H1 (cell line): ENCODE measurements around the gene TMEM266. TPM values are rescaled to one million over a fixed set of nuclear protein-coding genes. Genes with fewer than 3 reads are reported as not detected.

Source experiments
- CTCF ChIA-PET: fragments of 300-600 bp; sonication (Branson Sonifier 250); formaldehyde crosslinking; loops from one replicate; lab custom pipeline; 2021; ENCODE audit not compliant: partially characterized antibody; lab: Charles Lee
- POLR2A ChIA-PET: fragments of 300-600 bp; sonication (Branson Sonifier 250); formaldehyde crosslinking; loops from one replicate; lab custom pipeline; 2021; ENCODE audit warnings: inconsistent platforms; ENCODE audit not compliant: partially characterized antibody; lab: Charles Lee
- DNase-seq, 2 experiments: peaks; one replicate each; pipeline versions ENCODE4 v3.0.0 to v3.0.0-alpha.2; 2010 to 2022; ENCODE audit warnings: low spot score in 2 of 2, low read depth in 1 of 2, mixed read lengths in 1 of 2
- FAIRE-seq: peaks from 2 replicates; lab custom pipeline; 2011; peaks lifted over from hg19 to GRCh38; lab: Jason Lieb, UNC
- H2AFZ ChIP-seq: 2 replicates; pipeline ENCODE4 v1.8.1; 2012; ENCODE audit warnings: low read length, inconsistent platforms
- H2AK5ac ChIP-seq: 2 replicates; pipeline ENCODE4 v1.6.1; 2013; ENCODE audit warnings: low read depth, low read length
- H2BK120ac ChIP-seq: replicated peaks from 2 replicates; pipeline ENCODE3; 2013; ENCODE audit warnings: low read depth, low read length, inconsistent platforms
- H2BK12ac ChIP-seq: 2 replicates; pipeline ENCODE4 v1.6.1; 2013; ENCODE audit warnings: low read depth, low read length
- H2BK15ac ChIP-seq: 2 replicates; pipeline ENCODE4 v1.6.1; 2013; ENCODE audit warnings: low read length
- H2BK20ac ChIP-seq: 2 replicates; pipeline ENCODE4 v1.6.1; 2013; ENCODE audit warnings: low read length
- H2BK5ac ChIP-seq: 2 replicates; pipeline ENCODE4 v1.6.1; 2013; ENCODE audit warnings: low read depth, low read length
- H3K14ac ChIP-seq: 2 replicates; pipeline ENCODE4 v1.6.1; 2013; ENCODE audit warnings: inconsistent platforms; ENCODE audit not compliant: insufficient read length
- H3K18ac ChIP-seq: 2 replicates; pipeline ENCODE4 v1.6.1; 2013; ENCODE audit warnings: low read length; ENCODE audit errors: extremely low read depth
- H3K23ac ChIP-seq: 2 replicates; pipeline ENCODE4 v1.6.1; 2013; ENCODE audit warnings: inconsistent platforms; ENCODE audit not compliant: insufficient read length
- H3K23me2 ChIP-seq: 2 replicates; pipeline ENCODE4 v1.6.1; 2013; ENCODE audit warnings: low read depth, low read length
- H3K27ac ChIP-seq: 2 replicates; pipeline ENCODE4 v1.6.1; 2011; ENCODE audit warnings: low read depth, low read length, inconsistent platforms
- H3K27me3 ChIP-seq, 4 experiments: replicated peaks in 1 of 4; 1 replicate in 1 of 4; 2 replicates in 3 of 4; pipeline versions ENCODE4 v1.6.1 to v1.8.1; 2011 to 2013; ENCODE audit warnings: low read length in 3 of 4, mild to moderate bottlenecking in 3 of 4, inconsistent platforms in 2 of 4, mixed read lengths in 2 of 4, moderate library complexity in 1 of 4; ENCODE audit not compliant: control insufficient read depth in 3 of 4, insufficient read depth in 3 of 4; ENCODE audit errors: extremely low read depth in 1 of 4
- H3K36me3 ChIP-seq, 4 experiments: 2 replicates each; pipeline versions ENCODE4 v1.6.1 to v1.8.1; 2011 to 2013; ENCODE audit warnings: mild to moderate bottlenecking in 4 of 4, low read length in 3 of 4, moderate library complexity in 2 of 4, control low read depth in 1 of 4, inconsistent platforms in 1 of 4; ENCODE audit not compliant: insufficient read depth in 4 of 4, control insufficient read depth in 2 of 4
- H3K4ac ChIP-seq: replicated peaks from 2 replicates; pipeline ENCODE3; 2013; ENCODE audit warnings: low read length, low read depth, mixed read lengths, inconsistent platforms; ENCODE audit not compliant: insufficient read length
- H3K4me1 ChIP-seq, 4 experiments: replicated peaks in 1 of 4; 1 replicate in 1 of 4; 2 replicates in 3 of 4; pipeline versions ENCODE4 v1.6.1 to v1.8.1; 2011 to 2013; ENCODE audit warnings: low read length in 3 of 4, inconsistent platforms in 2 of 4, mixed read lengths in 1 of 4; ENCODE audit not compliant: insufficient read depth in 4 of 4, control insufficient read depth in 3 of 4
- H3K4me2 ChIP-seq, 2 experiments: 2 replicates each; pipeline versions ENCODE4 v1.6.1 to v1.8.1; 2011 to 2013; ENCODE audit warnings: low read depth in 2 of 2, low read length in 2 of 2, control low read depth in 1 of 2, inconsistent platforms in 1 of 2, mild to moderate bottlenecking in 1 of 2; ENCODE audit not compliant: insufficient read depth in 1 of 2
- H3K4me3 ChIP-seq, 4 experiments: fragments of 200-600, 300-600 bp in 1 of 4; sonication (generic), shearing (Covaris generic), sonication (Bioruptor Twin) in 1 of 4; 2 replicates each; pipeline versions ENCODE4 v1.5.1 to v1.8.1; 2011 to 2016; ENCODE audit warnings: low read length in 4 of 4, low read depth in 3 of 4, control low read depth in 2 of 4, inconsistent platforms in 2 of 4, mild to moderate bottlenecking in 2 of 4, mixed read lengths in 1 of 4, moderate library complexity in 1 of 4; ENCODE audit not compliant: insufficient read depth in 2 of 4; ENCODE audit errors: extremely low read depth in 1 of 4
- H3K56ac ChIP-seq: replicated peaks from 2 replicates; pipeline ENCODE3; 2013; ENCODE audit warnings: low read depth, mild to moderate bottlenecking, mixed read lengths, low read length, inconsistent platforms; ENCODE audit not compliant: insufficient read length
- H3K79me1 ChIP-seq: 2 replicates; pipeline ENCODE4 v1.6.1; 2013; ENCODE audit warnings: low read depth, low read length, control low read depth
- H3K79me2 ChIP-seq, 2 experiments: 2 replicates each; pipeline versions ENCODE4 v1.6.1 to v1.8.1; 2012 to 2013; ENCODE audit warnings: low read length in 2 of 2, mild to moderate bottlenecking in 2 of 2, inconsistent platforms in 1 of 2; ENCODE audit not compliant: insufficient read depth in 2 of 2, control insufficient read depth in 1 of 2
- H3K9ac ChIP-seq, 4 experiments: replicated peaks in 1 of 4; 1 replicate in 1 of 4; 2 replicates in 3 of 4; pipeline versions ENCODE4 v1.6.1 to v1.8.1; 2011 to 2013; ENCODE audit warnings: low read depth in 3 of 4, low read length in 3 of 4, control low read depth in 2 of 4, mild to moderate bottlenecking in 2 of 4, moderate library complexity in 2 of 4, inconsistent platforms in 1 of 4; ENCODE audit errors: extremely low read depth in 1 of 4
- H3K9me3 ChIP-seq, 2 experiments: 2 replicates each; pipeline versions ENCODE4 v1.6.1 to v1.8.1; 2012 to 2013; ENCODE audit warnings: mild to moderate bottlenecking in 2 of 2, moderate library complexity in 2 of 2, control low read depth in 1 of 2, inconsistent platforms in 1 of 2, low read depth in 1 of 2, low read length in 1 of 2, mixed read lengths in 1 of 2; ENCODE audit not compliant: insufficient read depth in 2 of 2
- H4K20me1 ChIP-seq, 2 experiments: replicated peaks in 1 of 2; 2 replicates each; pipeline versions ENCODE3 to v1.8.1; 2011 to 2013; ENCODE audit warnings: inconsistent platforms in 2 of 2, low read length in 2 of 2, mild to moderate bottlenecking in 1 of 2; ENCODE audit not compliant: insufficient read depth in 2 of 2, control insufficient read depth in 1 of 2
- H4K5ac ChIP-seq: 2 replicates; pipeline ENCODE4 v1.6.1; 2013; ENCODE audit warnings: low read length, low read depth, mixed read lengths, inconsistent platforms; ENCODE audit not compliant: insufficient read length
- H4K8ac ChIP-seq: 2 replicates; pipeline ENCODE4 v1.8.0; 2013; ENCODE audit warnings: mild to moderate bottlenecking, moderate library complexity, low read length, inconsistent platforms; ENCODE audit not compliant: insufficient read depth; ENCODE audit errors: extremely low read depth
- H4K91ac ChIP-seq: replicated peaks from 2 replicates; pipeline ENCODE3; 2013; ENCODE audit warnings: low read length, mixed read lengths, inconsistent platforms; ENCODE audit not compliant: insufficient read length
- BRCA1 ChIP-seq: IDR thresholded peaks from 2 replicates; pipeline ENCODE4 v1.6.1; 2012; ENCODE audit warnings: low read depth, low read length, improper control_type of control experiment
- CTBP2 ChIP-seq: IDR thresholded peaks from 2 replicates; pipeline ENCODE4 v1.7.0; 2011; ENCODE audit warnings: borderline replicate concordance, mild to moderate bottlenecking, moderate library complexity, mixed read lengths, low read length; ENCODE audit not compliant: insufficient read depth, insufficient read length
- EZH2 ChIP-seq: fragments of 200-600 bp; sonication (generic); IDR thresholded peaks from 2 replicates; pipeline ENCODE4 v1.7.1; 2012; ENCODE audit warnings: low read depth, mild to moderate bottlenecking, moderate library complexity, low read length, inconsistent platforms; ENCODE audit not compliant: severe bottlenecking
- GABPA ChIP-seq: IDR thresholded peaks from 2 replicates; pipeline ENCODE4 v1.6.1; 2011; ENCODE audit warnings: mild to moderate bottlenecking, low read length, moderate library complexity, borderline replicate concordance; ENCODE audit not compliant: insufficient read depth
- GTF2F1 ChIP-seq: IDR thresholded peaks from 2 replicates; pipeline ENCODE4 v1.6.1; 2012; ENCODE audit warnings: low read depth, low read length, improper control_type of control experiment, borderline replicate concordance
- KDM5A ChIP-seq: fragments of 200-600 bp; IDR thresholded peaks from 2 replicates; pipeline ENCODE4 v1.7.1; 2012; ENCODE audit warnings: mild to moderate bottlenecking, low read length, inconsistent platforms, mixed read lengths
- MAFK ChIP-seq: IDR thresholded peaks from 2 replicates; pipeline ENCODE4 v1.6.1; 2012; ENCODE audit warnings: low read depth, mild to moderate bottlenecking, improper control_type of control experiment, low read length
- RBBP5 ChIP-seq: IDR thresholded peaks from 2 replicates; pipeline ENCODE4 v1.7.1; 2012; ENCODE audit warnings: low read depth, mild to moderate bottlenecking, inconsistent platforms, low read length, moderate library complexity, borderline replicate concordance
- SIN3A ChIP-seq, 2 experiments: IDR thresholded peaks in 1 of 2; conservative IDR thresholded peaks in 1 of 2; 2 replicates each; pipeline ENCODE4 v1.6.1; 2011 to 2012; ENCODE audit warnings: low read length in 2 of 2, improper control_type of control experiment in 1 of 2, low read depth in 1 of 2, mild to moderate bottlenecking in 1 of 2
- SP2 ChIP-seq: IDR thresholded peaks from 2 replicates; pipeline ENCODE4 v1.6.1; 2012; ENCODE audit warnings: mild to moderate bottlenecking, low read length, inconsistent platforms
- SRF ChIP-seq: IDR thresholded peaks from 2 replicates; pipeline ENCODE4 v1.6.1; 2011; ENCODE audit warnings: mild to moderate bottlenecking, low read depth, low read length, moderate library complexity
- SUZ12 ChIP-seq: fragments of 200-600 bp; sonication (generic); IDR thresholded peaks from 2 replicates; pipeline ENCODE4 v1.6.1; 2012; ENCODE audit warnings: mild to moderate bottlenecking, inconsistent platforms, low read length, moderate library complexity, mixed read lengths
- TCF12 ChIP-seq: IDR thresholded peaks from 2 replicates; pipeline ENCODE4 v1.6.1; 2011; ENCODE audit warnings: low read depth, mild to moderate bottlenecking, low read length
- WGBS, 2 experiments: shearing (Covaris generic) in 1 of 2; methylation state at CpG; one replicate each; pipeline versions ENCODE4 v1.1.6 to v1.1.7; 2013 to 2015; ENCODE audit warnings: low lambda C conversion rate in 2 of 2, mixed read lengths in 2 of 2, inconsistent platforms in 1 of 2, low coverage in 1 of 2, missing lambda C conversion rate in 1 of 2; ENCODE audit not compliant: insufficient replicate concordance in 2 of 2, insufficient coverage in 1 of 2, insufficient read length in 1 of 2; ENCODE audit errors: extremely low coverage in 1 of 2, missing lambda C conversion rate in 1 of 2; 5-methylcytosine and 5-hydroxymethylcytosine counted together
- polyA plus RNA-seq, 7 experiments: library from polyadenylated mRNA; depleted of rRNA in 3 of 7; stranded (reverse) in 5 of 7; unstranded in 2 of 7; fragments of >200 nt in 5 of 7; fragments of 200-250 nt in 2 of 7; gene quantifications; 1 replicate in 5 of 7; 2 replicates in 1 of 7; 4 replicates in 1 of 7; pipeline versions ENCODE4 v1.2.1 to v1.2.3, GENCODE V29; 2011 to 2013; ENCODE audit warnings: missing spikeins in 2 of 7, mixed read lengths in 2 of 7
- total RNA-seq: library from RNA; stranded (reverse); fragmentation: NEBNext Ultra II Directional; extraction: Animal tissue kit (Norgen Biotek cat#: 25700); gene quantifications from 2 replicates; pipeline ENCODE4 v1.2.1, GENCODE V29; 2021

Gene TMEM266
- total and polyA plus RNA-seq, 2 of the 8 experiments (the other 6 are each of a cell fraction or from before 2014, with no cell fraction given): 2.6 TPM

DNA sequence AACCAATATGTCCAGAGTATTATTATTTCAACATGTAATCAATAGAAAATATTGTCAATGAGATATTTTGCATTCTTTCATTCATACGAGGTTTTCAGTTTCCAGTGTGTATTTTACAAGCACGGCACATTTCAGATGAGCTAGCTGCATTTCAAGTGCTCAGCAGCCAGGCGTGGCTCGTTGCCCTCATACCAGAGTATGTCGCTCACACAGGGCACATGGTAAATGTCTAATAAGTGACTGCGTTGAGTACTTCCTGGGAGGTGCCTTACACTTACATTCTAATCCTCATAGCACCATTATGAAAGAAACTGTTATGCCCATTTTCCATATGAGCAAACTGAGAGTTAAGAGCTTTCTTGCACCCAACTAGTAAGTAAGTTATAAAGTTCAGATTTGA, 47.4 kb downstream of the TMEM266 start:
- Histone ChIP-seq H3K56ac (no peak overlapping the region), H3K4me1 (peaks cover 0 to 5% (median 3%) of the 10 kb centered on the region in 4 experiments; a peak in 5 of 7 replicates), H3K9ac (no peak overlapping the region), H3K14ac (no peak overlapping the region), H4K5ac (no peak overlapping the region), H3K4me3 (no peak overlapping the region), H2AK5ac (no peak overlapping the region), H4K8ac (no peak overlapping the region), H2BK20ac (no peak overlapping the region), H2BK120ac (no peak overlapping the region), H2BK12ac (no peak overlapping the region), H3K27me3 (no peaks in the 10 kb centered on the region), H3K36me3 (no peaks in the 10 kb centered on the region), H3K18ac (no peak overlapping the region), H3K9me3 (no peaks in the 10 kb centered on the region), H3K23ac (no peak overlapping the region), H3K23me2 (0 out of 2 replicates have a peak, but pooled peaks cover 2% of the 10 kb centered on the region), H3K79me2 (no peaks in the 10 kb centered on the region; a peak in 1 of 4 replicates), H4K20me1 (no peaks in the 10 kb centered on the region), H3K27ac (no peak overlapping the region), H2AFZ (no peak overlapping the region), H2BK5ac (no peak overlapping the region), H4K91ac (no peak overlapping the region), H3K79me1 (no peaks in the 10 kb centered on the region), H3K4ac (no peak overlapping the region), H2BK15ac (no peak overlapping the region), H3K4me2 (no peak overlapping the region)
- POLR2A ChIA-PET: interaction anchor here (1.3 kb wide), 1 partner anchor 11 kb away, joined by 3 read pairs; no protein-coding TSS in a partner anchor
- CTCF ChIA-PET: interaction anchor here (1.0 to 2.2 kb wide), 8 partner anchors 9 to 179 kb away, joined by 3 to 13 read pairs (median 5); no protein-coding TSS in a partner anchor
- FAIRE-seq (no peak), DNase-seq (no peak)
- 81% methylated on average over 6 of the region's 6 CpGs; no CpG with 5 or more reads in 1 of the 2 experiments for WGBS, 2 experiments
- TF ChIP-seq GABPA (no peak), CTBP2 (no peak), SRF (no peak), TCF12 (no peak), SIN3A (conservative IDR thresholded peaks at IDR 0.05 in 1 of 2, IDR thresholded peaks at IDR 0.05 in 1 of 2; ENCODE audit: low read depth in 1 of 2, low read length in 2 of 2) (no peak), KDM5A (no peak), RBBP5 (no peak), SP2 (no peak), BRCA1 (no peak), MAFK (no peak), GTF2F1 (no peak), EZH2 (no peak), SUZ12 (no peak)
